Kasumi-1 (cell line): ENCODE results near the gene AKAP6.
"Not testable (repeated sequence)": the region's sequence is repeated elsewhere in the genome, so short reads cannot be mapped to it uniquely, and the experiment has no call there.

Experiments
- DNase-seq, 2 experiments: peaks; one replicate each; lab custom pipeline; 2025; lab: John Stamatoyannopoulos, UW

AKAP6 gene

GRCh38 chr14:32443890-32444661 is 115.0 kb downstream of the AKAP6 start:
- no peak for DNase-seq

GRCh38 chr14:32447371-32447770 is 118.3 kb downstream of the AKAP6 start:
- no peak for DNase-seq

GRCh38 chr14:32449648-32450047 is 120.5 kb downstream of the AKAP6 start:
- DNase-seq, result no peak

- no peak for DNase-seq
These were observed 122.0 kb downstream of the AKAP6 start for GRCh38 chr14:32450919-32451675.

- DNase-seq, result no peak
These were observed 125.0 kb downstream of the AKAP6 start for GRCh38 chr14:32453857-32454810.

GRCh38 chr14:32457213-32457920 is 128.3 kb downstream of the AKAP6 start:
- DNase-seq, result no peak

GRCh38 chr14:32458720-32459119 is 129.6 kb downstream of the AKAP6 start:
- no peak for DNase-seq

GRCh38 chr14:32460267-32460666 is 131.2 kb downstream of the AKAP6 start:
- no peak for DNase-seq

- not testable (repeated sequence) for DNase-seq
These were observed 133.5 kb downstream of the AKAP6 start for GRCh38 chr14:32462553-32462952.

DNA sequence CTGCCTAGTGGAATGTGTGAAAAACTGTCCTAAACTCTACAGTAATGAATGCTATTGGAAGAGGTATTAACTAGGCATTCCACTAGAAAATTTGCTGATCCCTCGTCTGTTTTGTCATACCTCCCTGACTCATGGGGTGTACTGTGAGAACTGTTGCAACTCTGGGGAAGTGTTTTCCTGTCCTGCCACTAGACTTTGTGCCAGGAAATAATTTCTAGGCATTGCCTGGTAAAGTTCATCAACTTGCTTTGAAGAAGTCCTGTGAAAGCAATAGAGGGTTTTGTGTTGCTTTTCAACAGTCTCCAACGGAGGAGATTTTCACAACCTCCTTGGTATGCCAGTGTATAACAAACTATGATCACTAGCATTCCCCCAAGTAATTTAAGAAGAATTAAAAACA is 139.9 kb downstream of the AKAP6 start:
- DNase-seq, result no peak

DNA sequence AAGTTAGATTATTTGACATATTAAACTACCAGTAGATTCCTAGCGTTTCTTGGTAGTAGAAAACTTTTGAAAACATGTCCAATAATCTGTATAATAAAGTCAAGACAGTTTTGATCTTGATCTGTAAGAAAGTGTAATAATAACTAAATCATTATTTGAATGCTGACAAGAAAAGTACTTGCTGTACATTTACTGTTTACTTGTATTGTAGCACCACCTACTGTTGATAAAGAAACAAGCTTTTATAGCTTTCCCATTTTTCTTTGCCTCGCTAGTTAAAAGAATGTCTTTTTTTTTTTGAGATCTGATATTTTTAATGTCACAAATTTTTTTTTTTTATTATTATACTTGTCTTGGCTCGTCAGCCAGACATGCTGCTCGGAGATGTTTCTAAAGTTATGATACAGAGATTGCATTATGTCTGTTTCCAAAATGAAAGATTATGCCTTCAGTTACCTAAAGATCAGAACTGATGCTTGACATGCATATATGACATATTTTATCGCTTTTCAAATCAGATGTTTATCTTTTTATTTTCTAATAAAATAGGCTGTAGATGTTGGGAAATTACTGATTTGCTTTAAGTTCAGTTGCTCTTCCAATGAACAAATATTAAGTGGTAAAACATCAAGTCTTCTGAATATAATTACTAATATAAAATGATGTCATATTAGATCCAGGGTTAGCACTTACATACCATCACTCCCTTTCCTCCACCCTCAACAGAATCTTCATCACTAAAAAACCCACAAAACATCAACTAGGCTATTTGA is 140.5 kb downstream of the AKAP6 start:
- DNase-seq, result peak; percentile 62 to 68

- no peak for DNase-seq
These were observed 141.1 kb downstream of the AKAP6 start for GRCh38 chr14:32470161-32470715.

DNA sequence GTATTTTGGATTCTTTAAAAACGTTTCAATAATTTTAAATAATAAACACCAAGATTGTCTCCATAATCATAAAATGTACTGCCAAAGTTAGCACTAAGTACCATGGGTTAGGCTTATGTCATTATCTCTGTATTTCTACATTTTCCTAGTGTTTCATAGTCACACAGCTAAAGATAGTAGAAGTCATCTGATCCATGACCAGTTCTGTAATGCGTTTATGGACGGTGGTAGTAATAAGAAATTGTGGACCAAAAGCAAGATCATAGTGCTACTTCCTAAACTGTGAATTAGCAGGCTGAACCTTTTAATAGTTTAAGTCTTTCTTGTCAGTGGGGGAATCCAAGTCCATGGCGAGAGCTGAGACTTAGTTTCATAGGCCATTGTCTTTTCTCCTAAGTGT is 142.1 kb downstream of the AKAP6 start:
- no peak for DNase-seq

- DNase-seq, result no peak
These were observed 143.0 kb downstream of the AKAP6 start for GRCh38 chr14:32472076-32472475.

DNA sequence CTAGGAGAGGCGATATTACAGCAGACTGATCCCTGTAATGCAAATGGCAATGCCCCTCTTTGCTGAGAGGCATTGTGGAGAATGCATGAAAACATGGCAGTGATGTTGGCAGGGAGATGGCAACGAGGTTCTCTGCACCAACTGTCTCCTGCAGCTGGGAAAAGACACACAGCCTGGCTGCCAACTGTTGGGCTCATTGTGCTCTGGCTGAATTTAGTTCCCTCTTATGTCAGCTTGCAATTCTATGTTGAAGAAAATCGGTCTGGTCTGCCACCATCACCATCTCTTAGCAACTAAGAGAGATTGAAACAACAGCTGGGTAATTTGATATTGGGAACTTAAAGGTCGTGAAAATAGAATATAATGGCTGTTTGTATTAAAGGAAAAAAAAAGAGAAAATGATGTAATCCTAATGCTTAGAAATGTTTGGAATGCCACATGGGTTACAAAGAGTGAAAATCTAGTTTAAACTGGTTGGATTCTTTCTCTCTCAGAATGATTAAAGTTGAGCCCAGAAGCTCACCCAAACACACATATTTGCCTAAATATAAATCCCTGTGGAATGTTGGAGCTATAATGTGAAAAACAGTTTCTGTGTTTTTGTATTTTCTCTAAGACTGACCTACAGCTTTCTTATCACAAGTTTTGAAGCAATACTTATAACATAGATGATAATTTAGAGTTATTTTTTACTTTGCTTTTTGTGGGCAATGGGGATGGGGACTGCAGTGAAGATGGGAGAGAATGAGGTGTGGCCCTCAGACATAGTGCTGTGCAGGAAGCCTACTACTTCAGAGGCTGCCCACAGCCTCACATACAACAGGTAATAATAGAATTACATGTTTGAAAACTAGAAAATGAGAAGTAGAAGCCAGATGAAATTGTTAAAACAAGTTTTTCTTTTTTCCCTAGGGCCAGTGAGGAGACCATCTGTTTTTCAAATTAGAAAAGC is 143.7 kb downstream of the AKAP6 start:
- no peak for DNase-seq

- no peak for DNase-seq
These were observed 144.4 kb downstream of the AKAP6 start for GRCh38 chr14:32473464-32473855.

DNA sequence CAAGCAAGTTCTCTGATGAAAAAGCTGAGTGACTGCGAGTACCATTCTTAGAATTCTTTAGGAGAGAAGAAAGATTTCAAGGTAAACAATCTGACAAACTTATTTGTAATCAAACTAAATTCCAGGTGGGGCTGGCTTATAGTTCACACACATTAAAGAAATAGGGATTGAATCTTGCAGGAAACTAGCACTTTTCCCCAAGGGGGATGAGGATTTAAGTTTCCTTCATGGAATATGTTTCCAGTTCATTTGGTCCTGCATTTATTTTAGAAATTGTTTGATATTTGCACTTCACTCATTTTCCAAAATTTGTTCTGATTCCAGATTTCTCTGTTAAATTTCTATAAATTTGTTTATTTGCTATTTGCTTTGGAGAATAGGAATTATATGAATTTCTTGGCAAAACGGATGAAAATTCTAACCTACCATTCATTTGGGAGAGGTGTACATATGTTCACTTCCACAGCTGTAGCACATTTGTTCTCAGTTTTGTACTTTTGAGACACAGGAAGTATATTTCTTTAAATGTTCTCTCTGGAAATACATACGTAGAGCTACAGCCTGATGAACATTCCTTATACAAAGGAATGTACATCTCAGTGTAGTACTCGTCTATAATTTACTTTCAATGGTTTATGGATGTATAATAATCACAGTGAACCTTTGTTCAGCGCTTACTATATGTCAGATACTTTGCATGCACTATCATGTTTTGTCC is 145.5 kb downstream of the AKAP6 start:
- DNase-seq, result no peak

DNA sequence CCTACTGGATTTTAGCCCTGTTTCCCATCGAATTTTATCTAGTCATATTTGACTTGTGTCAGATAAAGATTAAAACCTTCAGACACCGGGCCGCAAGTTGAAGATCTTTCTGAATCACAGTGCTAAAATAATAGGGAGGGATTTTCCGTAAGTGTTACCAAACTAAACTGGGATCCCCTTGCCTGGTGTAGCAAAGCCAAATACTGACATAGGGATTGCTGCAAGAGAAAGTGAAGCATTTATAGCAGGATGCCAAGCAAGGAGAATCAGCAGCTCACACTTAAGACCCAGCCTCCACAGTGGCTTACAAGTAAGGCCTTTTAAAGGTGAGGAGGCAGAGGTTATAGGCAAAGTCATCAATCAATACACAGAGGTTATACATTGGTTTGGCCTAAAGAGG is 147.4 kb downstream of the AKAP6 start:
- DNase-seq, result no peak

DNA sequence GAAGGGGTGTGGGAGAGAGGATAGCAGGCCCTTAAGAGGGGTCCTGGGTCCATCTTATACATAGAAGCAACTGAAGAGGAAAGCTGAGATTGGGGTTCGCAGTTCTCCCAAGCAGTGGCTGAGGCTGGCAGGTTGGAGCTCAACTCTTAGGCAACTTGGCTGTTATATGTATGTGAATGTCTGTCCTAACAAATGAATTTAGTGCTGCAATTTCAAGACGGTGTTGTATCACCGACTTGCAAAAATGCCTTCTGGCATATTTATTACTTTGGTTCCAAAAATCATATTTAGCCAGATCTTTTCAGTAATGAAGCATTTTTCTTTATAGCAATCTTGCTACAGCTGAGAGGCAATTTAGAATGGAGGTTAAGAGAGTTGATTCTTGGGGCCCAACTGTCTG is 148.3 kb downstream of the AKAP6 start:
- DNase-seq, result no peak
